GM06990 (cell line): ENCODE data around the gene KBTBD7.

Experiments used
- DNase-seq: peaks from one replicate; pipeline ENCODE4 v3.0.0-alpha.2; 2011; ENCODE audit not compliant: insufficient read length; ENCODE audit errors: extremely low read depth
- H3K27me3 ChIP-seq: replicated peaks from 2 replicates; pipeline ENCODE4 v1.6.0; 2011; ENCODE audit warnings: low read length; ENCODE audit not compliant: control insufficient read depth, insufficient read depth
- H3K36me3 ChIP-seq: 2 replicates; pipeline ENCODE4 v1.5.1; 2011; ENCODE audit warnings: low read length; ENCODE audit not compliant: control insufficient read depth, insufficient read depth
- H3K4me3 ChIP-seq: replicated peaks from 2 replicates; pipeline ENCODE4 v1.5.1; 2011; ENCODE audit warnings: low read depth, mild to moderate bottlenecking, control low read depth, low read length
- TF ChIP-seq, protein P1 (sequence below): IDR thresholded peaks from 2 replicates; pipeline ENCODE4 v1.5.1; 2011; ENCODE audit warnings: low read length, control low read depth, mild to moderate bottlenecking, inconsistent platforms; ENCODE audit not compliant: insufficient read depth, poor library complexity, severe bottlenecking

Gene KBTBD7

DNA sequence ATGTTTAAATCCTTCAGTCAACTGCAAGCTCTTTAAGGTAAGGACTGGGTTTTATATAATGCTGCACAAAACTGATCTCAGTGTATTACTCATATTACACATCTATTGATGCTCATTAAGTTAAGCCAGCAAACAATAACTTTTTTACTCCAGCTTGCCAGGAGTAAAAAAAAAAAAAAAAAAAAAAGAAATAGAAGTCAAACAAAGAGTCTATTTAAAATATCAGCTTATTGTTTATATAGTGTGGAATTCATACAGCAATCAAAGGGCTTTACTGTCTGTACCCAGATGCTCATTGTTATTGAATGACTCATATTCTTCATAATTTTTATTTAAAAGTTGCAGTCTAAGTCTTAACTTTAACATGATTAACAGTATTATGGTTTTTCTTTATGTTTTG is 21.8 kb upstream of the KBTBD7 start:
- no peak overlapping the region for H3K4me3 ChIP-seq
- TF ChIP-seq, protein P1, sequence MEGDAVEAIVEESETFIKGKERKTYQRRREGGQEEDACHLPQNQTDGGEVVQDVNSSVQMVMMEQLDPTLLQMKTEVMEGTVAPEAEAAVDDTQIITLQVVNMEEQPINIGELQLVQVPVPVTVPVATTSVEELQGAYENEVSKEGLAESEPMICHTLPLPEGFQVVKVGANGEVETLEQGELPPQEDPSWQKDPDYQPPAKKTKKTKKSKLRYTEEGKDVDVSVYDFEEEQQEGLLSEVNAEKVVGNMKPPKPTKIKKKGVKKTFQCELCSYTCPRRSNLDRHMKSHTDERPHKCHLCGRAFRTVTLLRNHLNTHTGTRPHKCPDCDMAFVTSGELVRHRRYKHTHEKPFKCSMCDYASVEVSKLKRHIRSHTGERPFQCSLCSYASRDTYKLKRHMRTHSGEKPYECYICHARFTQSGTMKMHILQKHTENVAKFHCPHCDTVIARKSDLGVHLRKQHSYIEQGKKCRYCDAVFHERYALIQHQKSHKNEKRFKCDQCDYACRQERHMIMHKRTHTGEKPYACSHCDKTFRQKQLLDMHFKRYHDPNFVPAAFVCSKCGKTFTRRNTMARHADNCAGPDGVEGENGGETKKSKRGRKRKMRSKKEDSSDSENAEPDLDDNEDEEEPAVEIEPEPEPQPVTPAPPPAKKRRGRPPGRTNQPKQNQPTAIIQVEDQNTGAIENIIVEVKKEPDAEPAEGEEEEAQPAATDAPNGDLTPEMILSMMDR, result no peak
- DNase-seq, result no peak
- no peaks in the 10 kb centered on the region for H3K27me3 ChIP-seq
- no peaks in the 10 kb centered on the region; the same call in 1 of the 2 replicates for H3K36me3 ChIP-seq

DNA sequence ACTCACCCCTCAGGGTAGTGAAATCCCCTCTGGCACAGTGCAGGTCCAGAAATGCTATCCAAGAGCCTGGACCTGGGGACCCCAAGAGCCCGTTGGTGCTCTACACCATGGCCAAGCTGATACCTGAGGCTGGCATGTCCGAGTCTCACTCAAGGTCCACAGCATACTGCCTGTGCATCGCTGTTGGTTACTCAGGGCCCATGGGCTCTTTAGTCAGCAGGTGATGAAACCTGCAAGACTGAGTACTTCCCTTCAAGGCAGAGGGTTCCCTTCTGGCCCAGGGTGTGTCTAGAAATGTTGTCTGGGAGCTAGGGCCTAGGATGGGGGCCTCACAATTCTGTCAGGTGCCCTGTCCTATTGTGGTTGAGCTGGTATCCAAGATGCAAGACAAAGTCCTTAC is 19.6 kb upstream of the KBTBD7 start:
- TF ChIP-seq, protein P1, result no peak
- no peak overlapping the region for H3K4me3 ChIP-seq
- H3K36me3 ChIP-seq, result no peaks in the 10 kb centered on the region
- no peak for DNase-seq
- H3K27me3 ChIP-seq, result no peaks in the 10 kb centered on the region

DNA sequence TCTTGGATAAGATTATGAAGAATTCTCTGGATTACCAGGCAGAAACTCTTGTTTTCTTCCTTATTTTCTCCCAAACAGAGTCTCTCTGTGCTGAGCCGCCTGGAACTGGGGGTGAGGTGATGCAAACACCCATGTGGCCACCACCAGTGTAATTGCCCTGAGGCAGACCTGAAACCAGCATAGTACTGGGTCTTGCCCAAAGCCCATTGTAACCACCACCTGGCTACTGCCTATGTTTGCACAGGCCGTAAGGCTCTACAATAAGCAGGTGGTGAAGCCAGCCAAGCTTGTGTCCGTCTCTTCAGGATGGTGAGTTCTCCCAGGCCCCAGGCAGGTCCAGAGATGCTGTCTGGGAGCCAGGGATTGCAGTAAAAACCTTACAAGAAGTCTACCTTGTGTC is 18.9 kb upstream of the KBTBD7 start:
- TF ChIP-seq, protein P1, result no peak
- no peaks in the 10 kb centered on the region for H3K27me3 ChIP-seq
- H3K36me3 ChIP-seq, result no peaks in the 10 kb centered on the region
- no peak for DNase-seq
- no peak overlapping the region for H3K4me3 ChIP-seq

DNA sequence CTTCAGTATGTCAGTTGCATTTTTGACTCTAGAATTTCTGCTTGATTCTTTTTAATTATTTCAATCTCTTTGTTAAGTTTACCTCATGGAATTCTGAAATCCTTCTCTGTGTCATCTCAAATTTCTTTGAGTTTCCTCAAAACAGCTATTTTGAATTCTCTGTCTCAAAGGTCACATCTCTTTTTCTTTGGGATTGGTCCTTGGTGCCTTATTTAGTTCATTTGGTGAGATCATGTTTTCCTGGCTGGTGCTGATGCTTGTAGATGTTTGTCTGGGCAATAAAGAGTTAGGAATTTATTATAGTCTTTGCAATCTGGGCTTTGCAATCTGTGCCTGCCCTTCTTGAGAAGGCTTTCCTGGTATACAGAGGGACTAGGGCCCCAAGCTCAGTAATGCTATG is 18.5 kb upstream of the KBTBD7 start:
- H3K27me3 ChIP-seq, result no peaks in the 10 kb centered on the region
- TF ChIP-seq, protein P1, result no peak
- no peaks in the 10 kb centered on the region for H3K36me3 ChIP-seq
- DNase-seq, result no peak
- no peak overlapping the region for H3K4me3 ChIP-seq

DNA sequence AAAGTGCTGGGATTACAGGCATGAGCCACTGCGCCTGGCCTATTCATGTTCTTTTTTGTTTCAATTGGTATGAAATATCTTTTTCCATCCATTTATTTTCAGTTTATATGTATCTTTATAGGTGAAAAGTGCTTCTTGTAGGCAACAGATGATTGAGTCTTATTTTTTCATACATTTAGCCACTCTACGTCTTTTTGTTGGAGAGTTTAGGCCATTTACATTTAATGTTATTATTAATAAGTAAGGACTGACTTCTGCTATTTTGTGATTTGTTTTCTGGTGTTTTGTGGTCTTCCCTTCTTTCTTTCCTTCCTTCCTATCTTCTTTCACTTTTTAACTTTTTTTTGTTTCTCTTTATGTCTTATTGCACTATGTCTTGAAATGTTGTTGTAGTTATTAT is 16.7 kb upstream of the KBTBD7 start:
- no peak for DNase-seq
- no peaks in the 10 kb centered on the region for H3K36me3 ChIP-seq
- TF ChIP-seq, protein P1, result no peak

DNA sequence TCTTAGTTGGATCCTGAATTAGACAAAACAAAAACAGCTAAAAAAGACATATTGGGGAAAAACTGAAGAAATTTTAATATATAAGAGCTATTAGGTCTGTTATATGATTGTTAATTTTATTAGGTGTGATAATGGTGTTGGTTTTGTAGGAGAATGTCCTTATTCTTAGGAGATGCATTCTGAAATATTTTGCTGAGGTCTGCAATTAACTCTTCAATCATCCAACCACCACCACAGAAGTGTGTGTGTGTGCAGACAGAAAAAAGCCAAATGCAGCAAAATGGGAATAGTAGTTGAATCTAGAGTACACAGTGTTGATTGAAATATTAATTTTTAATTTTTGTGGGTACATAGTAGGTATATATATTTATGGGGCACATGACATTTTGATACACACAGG is 12.1 kb upstream of the KBTBD7 start:
- no peak for DNase-seq
- Histone ChIP-seq H3K4me3 (no peak overlapping the region), H3K27me3 (no peaks in the 10 kb centered on the region), H3K36me3 (no peaks in the 10 kb centered on the region)
- TF ChIP-seq, protein P1, result no peak

More for the DNA sequence above, 16.7 kb upstream of the KBTBD7 start:
- no peaks in the 10 kb centered on the region for H3K27me3 ChIP-seq
- H3K4me3 ChIP-seq, result no peak overlapping the region
